ENCODE results near the gene MAOA.

The MAOA gene

DNA sequence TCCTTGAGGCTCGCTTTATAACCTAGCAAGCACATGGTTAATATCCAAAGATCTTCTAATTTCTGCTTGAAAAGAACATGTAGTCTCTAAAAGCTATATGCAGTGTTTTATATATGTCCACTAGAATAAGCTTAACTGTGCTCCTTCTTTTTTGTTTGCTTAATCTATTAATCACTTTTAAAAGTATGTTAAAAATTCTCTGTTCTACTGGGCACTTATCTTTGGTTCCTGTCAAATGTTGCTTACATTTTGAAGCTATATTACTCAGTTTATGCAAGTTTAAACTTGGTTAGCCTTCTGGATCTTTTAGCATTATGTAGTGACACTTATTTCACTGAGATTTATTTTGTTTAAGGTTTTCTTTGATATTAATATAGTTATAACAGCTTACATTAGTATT is 32.5 kb downstream of the MAOA start:
- TF ChIP-seq, protein P1, sequence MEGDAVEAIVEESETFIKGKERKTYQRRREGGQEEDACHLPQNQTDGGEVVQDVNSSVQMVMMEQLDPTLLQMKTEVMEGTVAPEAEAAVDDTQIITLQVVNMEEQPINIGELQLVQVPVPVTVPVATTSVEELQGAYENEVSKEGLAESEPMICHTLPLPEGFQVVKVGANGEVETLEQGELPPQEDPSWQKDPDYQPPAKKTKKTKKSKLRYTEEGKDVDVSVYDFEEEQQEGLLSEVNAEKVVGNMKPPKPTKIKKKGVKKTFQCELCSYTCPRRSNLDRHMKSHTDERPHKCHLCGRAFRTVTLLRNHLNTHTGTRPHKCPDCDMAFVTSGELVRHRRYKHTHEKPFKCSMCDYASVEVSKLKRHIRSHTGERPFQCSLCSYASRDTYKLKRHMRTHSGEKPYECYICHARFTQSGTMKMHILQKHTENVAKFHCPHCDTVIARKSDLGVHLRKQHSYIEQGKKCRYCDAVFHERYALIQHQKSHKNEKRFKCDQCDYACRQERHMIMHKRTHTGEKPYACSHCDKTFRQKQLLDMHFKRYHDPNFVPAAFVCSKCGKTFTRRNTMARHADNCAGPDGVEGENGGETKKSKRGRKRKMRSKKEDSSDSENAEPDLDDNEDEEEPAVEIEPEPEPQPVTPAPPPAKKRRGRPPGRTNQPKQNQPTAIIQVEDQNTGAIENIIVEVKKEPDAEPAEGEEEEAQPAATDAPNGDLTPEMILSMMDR (conservative IDR thresholded peaks at IDR 0.05; ENCODE audit: low read depth, low read length) = no peak
- Histone ChIP-seq H3K27me3 (ENCODE audit: insufficient read depth, low read depth) (no peaks in the 10 kb centered on the region), H3K36me3 (ENCODE audit: insufficient read depth) (no peaks in the 10 kb centered on the region), H3K27ac (no peak overlapping the region), H3K4me2 (no peak overlapping the region), H4K20me1 (ENCODE audit: insufficient read depth) (no peaks in the 10 kb centered on the region), H3K9ac (no peak overlapping the region), H3K4me3 (IDR thresholded peaks at IDR 0.05; ENCODE audit: insufficient read depth, low read depth, low read length) (no peak overlapping the region), H3K4me1 (ENCODE audit: low read depth, poor library complexity, severe bottlenecking) (no peaks in the 10 kb centered on the region), H2AFZ (ENCODE audit: low read depth) (no peak overlapping the region), H3K79me2 (ENCODE audit: insufficient read depth, low read depth) (no peaks in the 10 kb centered on the region)

DNA sequence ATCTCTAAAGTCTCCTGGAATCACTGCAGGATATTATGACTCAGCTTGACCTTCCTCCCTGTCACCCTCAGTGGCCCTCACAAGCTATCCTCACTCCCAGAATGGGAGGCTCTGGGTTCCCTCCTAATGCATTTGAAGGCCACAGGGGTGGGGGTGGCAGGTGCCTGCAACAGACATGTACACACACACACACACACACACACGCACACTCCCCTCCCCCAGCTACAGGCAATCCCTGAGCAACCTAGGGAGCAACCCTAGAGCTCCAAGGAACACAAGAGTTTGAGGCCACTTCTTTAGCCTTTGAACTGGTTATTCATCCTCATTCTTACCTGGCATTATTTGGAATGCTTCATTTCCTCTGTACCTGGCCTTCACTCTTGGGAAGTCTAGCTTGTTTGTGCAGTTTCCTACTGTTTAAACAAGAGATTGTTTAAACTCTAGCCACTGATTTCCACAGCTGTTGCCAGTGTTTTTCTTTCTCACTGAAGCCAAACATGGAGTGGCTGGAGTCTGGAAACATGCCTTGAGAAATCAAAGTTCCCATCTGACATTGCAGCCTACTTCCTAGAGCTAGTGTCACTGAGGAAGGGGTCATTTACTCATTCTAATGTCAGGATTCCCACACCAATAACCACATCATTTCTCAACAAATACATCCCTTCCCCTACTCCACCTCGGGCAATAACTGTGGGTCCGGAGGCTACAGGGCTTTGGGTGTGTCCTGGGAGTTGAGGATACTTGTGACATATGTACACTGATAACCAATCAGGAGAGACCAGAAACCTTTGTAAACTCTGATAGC is 37.7 kb downstream of the MAOA start:
- no peaks in the 10 kb centered on the region for H3K4me1 ChIP-seq (ENCODE audit: low read depth, poor library complexity, severe bottlenecking)
- no peaks in the 10 kb centered on the region for H4K20me1 ChIP-seq (ENCODE audit: insufficient read depth)
- no peak overlapping the region for H3K9ac ChIP-seq
- H3K36me3 ChIP-seq (ENCODE audit: insufficient read depth) = no peaks in the 10 kb centered on the region
- H3K27me3 ChIP-seq (ENCODE audit: insufficient read depth, low read depth) = no peaks in the 10 kb centered on the region
- H3K79me2 ChIP-seq (ENCODE audit: insufficient read depth, low read depth) = no peaks in the 10 kb centered on the region
- TF ChIP-seq, protein P1 (conservative IDR thresholded peaks at IDR 0.05; ENCODE audit: low read depth, low read length) = no peak
- no peak overlapping the region for H3K4me3 ChIP-seq (IDR thresholded peaks at IDR 0.05; ENCODE audit: insufficient read depth, low read depth, low read length)
- H3K27ac ChIP-seq = no peak overlapping the region
- no peak overlapping the region for H2AFZ ChIP-seq (ENCODE audit: low read depth)
- H3K4me2 ChIP-seq = no peak overlapping the region

DNA sequence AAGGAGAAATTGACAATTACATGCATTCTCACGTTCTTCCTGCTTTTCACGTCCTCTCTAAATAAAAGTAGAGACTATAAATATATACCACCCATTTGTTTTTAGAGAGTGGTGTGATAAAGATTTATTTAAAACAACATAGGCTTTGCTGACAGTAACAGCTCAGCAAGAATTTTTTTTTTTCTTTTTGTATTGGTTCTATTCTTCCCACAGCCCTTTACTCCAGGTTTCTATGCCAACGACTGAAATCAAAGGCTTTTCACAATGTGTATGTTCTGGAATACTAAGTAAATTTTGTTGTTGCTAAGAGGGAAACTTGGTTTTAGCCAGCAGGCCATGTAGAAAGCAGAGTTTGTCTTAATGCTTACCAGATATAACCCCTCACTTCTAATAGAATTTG is 43.4 kb downstream of the MAOA start:
- Histone ChIP-seq H2AFZ (ENCODE audit: low read depth) (no peak overlapping the region), H3K4me3 (IDR thresholded peaks at IDR 0.05; ENCODE audit: insufficient read depth, low read depth, low read length) (no peak overlapping the region), H3K9ac (no peak overlapping the region), H3K4me2 (no peak overlapping the region), H3K79me2 (ENCODE audit: insufficient read depth, low read depth) (no peaks in the 10 kb centered on the region), H4K20me1 (ENCODE audit: insufficient read depth) (no peaks in the 10 kb centered on the region), H3K36me3 (ENCODE audit: insufficient read depth) (no peaks in the 10 kb centered on the region), H3K4me1 (ENCODE audit: low read depth, poor library complexity, severe bottlenecking) (no peaks in the 10 kb centered on the region), H3K27ac (no peak overlapping the region), H3K27me3 (ENCODE audit: insufficient read depth, low read depth) (no peaks in the 10 kb centered on the region)
- TF ChIP-seq, protein P1 (conservative IDR thresholded peaks at IDR 0.05; ENCODE audit: low read depth, low read length) = no peak

DNA sequence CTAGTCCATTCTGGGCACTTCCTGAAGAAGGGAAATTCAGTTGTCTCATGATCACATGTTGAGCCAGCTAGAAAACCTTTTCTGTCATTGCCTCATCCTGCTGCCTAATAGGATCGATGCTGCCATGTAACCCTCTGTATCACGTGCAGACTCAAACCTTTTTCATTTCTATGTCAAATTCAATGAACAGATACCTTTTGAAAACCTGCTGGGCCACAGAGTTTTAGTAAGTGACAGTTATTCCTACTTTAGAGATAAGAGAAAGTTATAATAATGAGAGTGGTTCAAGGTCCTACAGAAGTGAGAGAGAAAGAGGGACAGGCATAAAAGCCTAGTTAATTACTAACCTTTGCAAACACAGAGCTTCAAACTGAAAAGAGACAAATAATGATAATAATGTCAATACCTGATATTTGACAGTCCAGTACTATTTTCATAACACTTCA is 46.0 kb downstream of the MAOA start:
- no peak overlapping the region for H3K4me3 ChIP-seq (IDR thresholded peaks at IDR 0.05; ENCODE audit: insufficient read depth, low read depth, low read length)
- TF ChIP-seq, protein P1 (conservative IDR thresholded peaks at IDR 0.05; ENCODE audit: low read depth, low read length) = no peak
- no peaks in the 10 kb centered on the region for H3K36me3 ChIP-seq (ENCODE audit: insufficient read depth)
- H3K4me2 ChIP-seq = no peak overlapping the region
- no peak overlapping the region for H3K9ac ChIP-seq
- no peak overlapping the region for H2AFZ ChIP-seq (ENCODE audit: low read depth)
- H3K4me1 ChIP-seq (ENCODE audit: low read depth, poor library complexity, severe bottlenecking) = no peaks in the 10 kb centered on the region
- H4K20me1 ChIP-seq (ENCODE audit: insufficient read depth) = no peaks in the 10 kb centered on the region
- no peaks in the 10 kb centered on the region for H3K79me2 ChIP-seq (ENCODE audit: insufficient read depth, low read depth)
- H3K27ac ChIP-seq = no peak overlapping the region
- no peaks in the 10 kb centered on the region for H3K27me3 ChIP-seq (ENCODE audit: insufficient read depth, low read depth)
